ENCODE measurements around the gene AKAP8L. TPM values are rescaled to one million over a fixed set of nuclear protein-coding genes. Genes with fewer than 3 reads are reported as not detected.

Gene AKAP8L
- total and polyA plus RNA-seq, 5 experiments from 2014 or later = 38.7 to 232 (median 80.7) TPM

DNA sequence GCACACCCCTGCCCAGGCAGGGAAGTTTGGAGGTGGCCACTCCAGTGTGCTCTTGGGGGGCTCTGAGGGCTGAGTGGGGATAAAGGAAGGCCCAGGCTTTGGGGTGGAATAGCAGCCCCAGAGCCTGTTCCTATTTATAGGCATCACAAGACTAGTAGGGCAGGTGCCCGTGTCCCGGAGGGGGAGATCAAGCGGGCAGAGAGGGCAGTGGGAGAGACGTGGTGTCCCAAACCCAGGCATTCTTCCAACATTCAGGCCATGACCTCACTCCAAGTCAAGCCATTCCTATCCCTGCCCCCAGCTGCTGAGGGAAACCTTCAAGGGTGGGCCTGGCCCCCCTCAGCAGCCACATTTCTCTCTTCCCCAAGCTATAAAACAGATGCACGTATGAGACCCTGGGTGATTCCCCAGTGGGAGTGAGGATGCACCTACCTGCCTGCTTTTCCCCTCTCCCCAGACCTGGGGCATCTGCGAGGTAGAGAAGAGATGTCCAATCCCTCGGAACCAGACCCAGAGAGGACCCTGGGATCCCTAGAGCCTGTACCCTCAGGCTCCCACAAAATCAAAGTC lies 27.1 kb upstream of the AKAP8L start:
- H3K9me3 Mint-ChIP-seq = peaks cover 0 to 9% (median 0%) of the 10 kb centered on the region in 9 donors
- H3K36me3 Mint-ChIP-seq = no peaks in the 10 kb centered on the region
- ATAC-seq (no peak), DNase-seq (no peak)
- POLR2A ChIA-PET = interaction anchor here (2.5 kb wide), 1 partner anchor 13 kb away, joined by 6 read pairs; no protein-coding TSS in a partner anchor
- H3K27ac Mint-ChIP-seq = peak overlapping the region in 2 of 10 donors; percentile 2 to 70
- peak overlapping the region in 1 of 10 donors; percentile 29 for H3K4me3 Mint-ChIP-seq
- H3K27me3 Mint-ChIP-seq = no peaks in the 10 kb centered on the region
- H3K4me1 Mint-ChIP-seq = peaks cover 12 to 23% (median 17%) of the 10 kb centered on the region in 4 donors

- Mint-ChIP-seq H3K27ac (no peak overlapping the region), H3K9me3 (peaks cover 0 to 3% (median 0%) of the 10 kb centered on the region in 9 donors)
- POLR2A ChIA-PET = interaction anchor here (2.5 kb wide), 1 partner anchor 12 kb away, joined by 6 read pairs; no protein-coding TSS in a partner anchor
These were observed 26.4 kb upstream of the AKAP8L start for GRCh38 chr19:15445227-15445605.

GRCh38 chr19:15444505-15445226 lies 25.9 kb upstream of the AKAP8L start:
- Mint-ChIP-seq H3K9me3 (no peaks in the 10 kb centered on the region), H3K27ac (peak overlapping the region in 1 of 10 donors; percentile 20), H3K4me1 (peaks cover 6 to 14% (median 9%) of the 10 kb centered on the region in 4 donors), H3K27me3 (no peaks in the 10 kb centered on the region), H3K36me3 (no peaks in the 10 kb centered on the region), H3K4me3 (no peak overlapping the region)
- DNase-seq = no peak
- POLR2A ChIA-PET = interaction anchor here (2.5 kb wide), 1 partner anchor 12 kb away, joined by 6 read pairs; no protein-coding TSS in a partner anchor
- no peak for ATAC-seq

More at GRCh38 chr19:15445227-15445605, 26.4 kb upstream of the AKAP8L start:
- no peaks in the 10 kb centered on the region for H3K27me3 Mint-ChIP-seq
- H3K4me3 Mint-ChIP-seq = no peak overlapping the region
- peaks cover 6 to 17% (median 11%) of the 10 kb centered on the region in 4 donors for H3K4me1 Mint-ChIP-seq
- DNase-seq (no peak), ATAC-seq (no peak)
- no peaks in the 10 kb centered on the region for H3K36me3 Mint-ChIP-seq

DNA sequence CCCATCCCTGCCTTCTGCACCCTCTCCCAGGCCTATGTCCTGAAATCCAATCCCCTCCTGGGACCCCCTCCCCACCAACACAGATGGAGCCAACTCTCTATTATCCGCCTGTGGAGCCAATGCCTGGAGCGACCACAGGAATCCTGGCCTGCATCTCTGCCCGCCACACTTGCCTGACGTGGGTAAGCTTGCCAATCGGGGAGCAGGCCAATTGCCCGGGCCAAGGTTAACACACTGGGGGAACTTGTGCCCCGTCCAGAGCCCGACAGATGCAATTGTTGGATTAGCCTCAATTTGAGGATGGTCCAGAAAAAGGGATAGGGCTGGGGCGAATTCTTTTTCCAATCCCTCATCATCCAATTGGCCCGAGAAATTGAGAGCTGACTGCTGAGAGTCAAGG lies 25.1 kb upstream of the AKAP8L start:
- POLR2A ChIA-PET = interaction anchor here (2.5 kb wide), 1 partner anchor 11 kb away, joined by 6 read pairs; no protein-coding TSS in a partner anchor

GRCh38 chr19:15443325-15443724 lies 24.5 kb upstream of the AKAP8L start:
- Mint-ChIP-seq H3K4me1 (peaks cover 0 to 6% (median 2%) of the 10 kb centered on the region in 4 donors), H3K4me3 (no peak overlapping the region), H3K9me3 (no peaks in the 10 kb centered on the region), H3K27ac (peak overlapping the region in 3 of 10 donors; percentile 6 to 66 (median 37)), H3K36me3 (no peaks in the 10 kb centered on the region), H3K27me3 (no peaks in the 10 kb centered on the region)
- ATAC-seq = no peak
- DNase-seq = no peak
- POLR2A ChIA-PET = interaction anchor here (2.5 kb wide), 1 partner anchor 10 kb away, joined by 6 read pairs; no protein-coding TSS in a partner anchor

More for the DNA sequence above, 25.1 kb upstream of the AKAP8L start:
- Mint-ChIP-seq H3K36me3 (no peaks in the 10 kb centered on the region), H3K27me3 (no peaks in the 10 kb centered on the region), H3K4me3 (no peak overlapping the region), H3K9me3 (no peaks in the 10 kb centered on the region), H3K27ac (no peak overlapping the region), H3K4me1 (peaks cover 5 to 11% (median 7%) of the 10 kb centered on the region in 4 donors)
- ATAC-seq = no peak
- DNase-seq = no peak

DNA sequence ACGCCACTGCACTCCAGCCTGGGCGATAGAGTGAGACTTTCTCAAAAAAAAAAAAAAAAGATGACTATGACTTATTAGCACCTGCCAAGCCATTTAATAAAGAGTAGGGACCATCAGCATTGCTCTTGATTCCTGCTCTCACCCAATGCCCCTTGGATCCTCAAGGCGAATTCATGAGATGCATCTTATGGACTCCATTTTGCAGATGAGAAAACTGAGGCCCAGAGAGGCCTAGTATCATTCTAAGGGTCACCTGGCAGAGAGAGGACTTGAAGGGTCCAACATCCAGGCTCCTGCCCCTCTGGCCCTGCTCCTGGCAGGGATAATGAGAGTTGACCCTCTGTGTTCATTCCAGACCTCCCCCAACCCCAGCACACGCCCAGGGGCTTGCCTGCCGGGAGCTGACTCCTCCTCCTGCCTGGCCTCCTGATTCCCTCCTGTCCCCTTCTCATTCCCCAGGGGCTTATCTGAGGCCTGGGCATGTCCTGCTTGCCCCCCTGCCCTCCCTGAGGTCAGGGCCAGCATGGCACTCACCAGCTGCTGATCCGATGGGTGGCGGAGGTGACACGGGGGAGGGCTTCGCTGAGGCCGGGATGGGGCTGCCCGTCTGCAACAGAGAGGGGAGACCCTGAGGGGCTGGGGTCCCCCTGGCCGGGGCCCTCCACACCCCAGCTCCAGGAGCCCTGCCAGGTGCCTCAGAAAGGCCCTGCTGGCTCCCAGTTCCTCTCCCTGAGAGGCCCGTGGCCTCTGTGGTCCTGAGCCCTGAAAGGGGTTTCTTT lies 23.5 kb upstream of the AKAP8L start:
- Mint-ChIP-seq H3K27me3 (no peaks in the 10 kb centered on the region), H3K4me1 (peaks cover 0 to 3% (median under 1%) of the 10 kb centered on the region in 4 donors), H3K9me3 (no peaks in the 10 kb centered on the region), H3K27ac (no peak overlapping the region), H3K36me3 (no peaks in the 10 kb centered on the region), H3K4me3 (no peak overlapping the region)
- POLR2A ChIA-PET = interaction anchor here (1.1 kb wide), 1 partner anchor 10 kb away, joined by 3 read pairs; no protein-coding TSS in a partner anchor
- DNase-seq (peak in 1 of 10 donors; percentile 58), ATAC-seq (no peak)

DNA sequence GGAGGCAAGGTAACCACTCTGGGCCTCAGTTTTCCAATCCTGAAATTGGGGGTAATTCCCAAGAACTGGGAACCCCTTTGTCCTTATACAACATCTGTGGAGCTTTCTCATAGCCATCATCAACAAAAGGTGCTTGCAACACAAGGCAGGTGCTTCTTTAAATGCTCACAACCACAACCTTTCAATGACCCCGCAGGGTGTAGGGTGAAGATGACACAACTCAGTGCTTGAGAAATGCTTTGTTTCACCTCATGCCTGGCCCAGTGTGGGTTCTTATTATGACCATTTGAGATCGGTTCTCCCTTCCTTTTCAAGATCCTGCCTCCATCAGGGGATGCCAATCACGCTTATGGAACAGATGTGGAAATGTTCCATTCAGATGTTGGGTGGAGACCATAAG lies 22.5 kb upstream of the AKAP8L start:
- DNase-seq (no peak), ATAC-seq (no peak)
- H3K4me1 Mint-ChIP-seq = no peaks in the 10 kb centered on the region
- H3K36me3 Mint-ChIP-seq = no peaks in the 10 kb centered on the region
- H3K9me3 Mint-ChIP-seq = no peaks in the 10 kb centered on the region
- POLR2A ChIA-PET = no interaction called here
- H3K27ac Mint-ChIP-seq = no peak overlapping the region
- H3K27me3 Mint-ChIP-seq = no peaks in the 10 kb centered on the region
- H3K4me3 Mint-ChIP-seq = no peak overlapping the region

- peak in 1 of 10 donors; percentile 55 for DNase-seq
- Mint-ChIP-seq H3K4me3 (no peak overlapping the region), H3K4me1 (no peaks in the 10 kb centered on the region), H3K27ac (no peak overlapping the region), H3K36me3 (no peaks in the 10 kb centered on the region), H3K27me3 (no peaks in the 10 kb centered on the region), H3K9me3 (no peaks in the 10 kb centered on the region)
- POLR2A ChIA-PET = interaction anchor here (1.0 kb wide), 1 partner anchor 14 kb away, joined by 3 read pairs; no protein-coding TSS in a partner anchor
- ATAC-seq = no peak
These were observed 21.2 kb upstream of the AKAP8L start for GRCh38 chr19:15439821-15440641.

DNA sequence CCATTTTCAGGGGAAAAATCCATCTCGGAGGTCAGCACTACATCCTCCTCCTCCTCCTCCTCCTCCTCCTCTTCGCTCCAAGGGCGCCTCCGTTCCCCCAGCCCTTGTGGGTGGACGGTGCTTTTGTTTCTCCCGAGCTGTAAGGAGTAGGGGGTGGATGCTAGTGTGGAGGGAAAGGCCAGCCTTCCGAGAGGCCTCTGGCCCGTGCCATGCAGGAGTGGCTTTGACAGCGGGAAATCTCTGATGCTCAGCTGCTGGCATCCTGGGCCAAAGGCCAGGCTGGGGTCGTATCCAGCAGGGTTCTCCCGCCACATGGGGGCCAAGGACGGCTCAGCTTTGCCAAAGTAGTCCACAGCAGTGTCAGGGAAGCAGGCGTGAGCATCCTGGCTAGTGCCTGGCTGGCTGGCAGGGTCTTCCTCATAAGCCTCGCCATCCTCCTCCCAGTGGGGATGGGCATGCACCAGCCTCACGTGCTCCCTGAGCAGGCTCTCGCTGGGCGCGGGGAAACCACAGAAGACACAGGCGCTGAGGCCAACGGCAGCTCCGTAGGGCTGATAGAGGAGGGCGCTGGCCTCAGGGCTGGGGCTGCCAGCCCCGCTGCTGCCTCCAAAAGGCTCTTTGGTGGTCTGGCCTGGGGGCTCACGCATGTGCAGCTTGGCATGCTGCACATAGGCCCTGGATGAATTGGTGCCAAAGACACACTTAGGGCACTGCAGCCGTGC lies 20.5 kb upstream of the AKAP8L start:
- no peaks in the 10 kb centered on the region for H3K9me3 Mint-ChIP-seq
- H3K27me3 Mint-ChIP-seq = no peaks in the 10 kb centered on the region
- H3K4me3 Mint-ChIP-seq = no peak overlapping the region
- POLR2A ChIA-PET = interaction anchor here (1.0 kb wide), 1 partner anchor 15 kb away, joined by 3 read pairs; no protein-coding TSS in a partner anchor
- DNase-seq = no peak
- no peaks in the 10 kb centered on the region for H3K36me3 Mint-ChIP-seq
- H3K27ac Mint-ChIP-seq = no peak overlapping the region
- ATAC-seq = no peak
- H3K4me1 Mint-ChIP-seq = no peaks in the 10 kb centered on the region

DNA sequence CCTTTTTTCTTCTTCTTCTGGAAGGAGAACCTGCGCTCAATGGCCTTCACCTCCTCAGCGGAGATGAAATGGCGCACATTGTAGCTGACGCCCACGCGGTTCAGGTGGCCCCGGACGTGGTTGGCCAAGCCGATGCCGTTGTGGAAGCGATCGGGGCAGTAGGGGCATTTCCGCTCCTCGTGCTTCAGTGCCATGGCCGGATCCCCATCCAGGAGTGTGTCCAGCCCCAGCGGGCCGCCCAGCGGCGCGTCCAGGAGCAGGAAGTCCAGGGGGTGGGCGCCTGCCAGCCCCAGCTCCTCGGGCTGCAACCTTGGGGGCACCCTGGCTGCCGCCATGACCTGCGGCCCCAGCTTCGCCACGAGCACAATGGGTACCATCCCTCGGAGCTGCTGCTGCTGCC lies 19.8 kb upstream of the AKAP8L start:
- ATAC-seq (no peak), DNase-seq (no peak)
- Mint-ChIP-seq H3K27ac (no peak overlapping the region), H3K27me3 (no peaks in the 10 kb centered on the region), H3K36me3 (no peaks in the 10 kb centered on the region), H3K4me3 (no peak overlapping the region), H3K4me1 (peaks cover under 1 to 1% (median 1%) of the 10 kb centered on the region in 4 donors), H3K9me3 (no peaks in the 10 kb centered on the region)
- POLR2A ChIA-PET = interaction anchor here (0.9 kb wide), 1 partner anchor 10 kb away, joined by 3 read pairs; no protein-coding TSS in a partner anchor

DNA sequence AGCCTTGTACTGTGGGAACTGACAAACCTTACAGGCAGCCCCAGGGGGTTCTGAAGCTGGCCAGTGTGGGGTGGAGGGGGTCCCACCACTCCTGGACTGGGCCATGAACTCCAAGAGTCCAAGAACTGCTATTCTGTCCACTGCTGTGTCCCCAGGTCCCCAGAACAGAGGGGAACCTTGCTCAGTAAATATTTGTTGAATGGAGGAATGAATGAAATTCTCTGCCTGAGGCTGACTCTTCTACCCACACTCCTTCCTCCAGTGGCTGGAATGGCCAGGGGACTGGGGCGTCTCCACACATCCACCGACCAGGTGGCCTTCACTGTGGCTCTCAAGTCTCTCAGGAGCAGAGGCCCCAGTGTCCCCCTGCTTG lies 19.3 kb upstream of the AKAP8L start:
- Mint-ChIP-seq H3K27me3 (no peaks in the 10 kb centered on the region), H3K4me1 (peaks cover 5 to 6% (median 6%) of the 10 kb centered on the region in 4 donors), H3K4me3 (no peak overlapping the region), H3K27ac (no peak overlapping the region), H3K9me3 (no peaks in the 10 kb centered on the region), H3K36me3 (no peaks in the 10 kb centered on the region)
- POLR2A ChIA-PET = interaction anchor here (0.9 kb wide), 1 partner anchor 10 kb away, joined by 3 read pairs; no protein-coding TSS in a partner anchor
- ATAC-seq = no peak
- no peak for DNase-seq
